H9 (cell line): ENCODE data around the gene RHOJ. TPM values are rescaled to one million over a fixed set of nuclear protein-coding genes. Genes with fewer than 3 reads are reported as not detected.
A peak's percentile ranks its signal among the peaks of the same experiment; 100 is the strongest.

ENCODE experiments used
- DNase-seq: peaks from one replicate; pipeline ENCODE4 v3.0.0-alpha.2; 2017
- H2AFZ ChIP-seq: one replicate; pipeline ENCODE4 v1.6.1; 2013; ENCODE audit warnings: mild to moderate bottlenecking, low read length, control low read depth, moderate library complexity
- H2AK5ac ChIP-seq: 2 replicates; pipeline ENCODE4 v1.6.1; 2013; ENCODE audit warnings: low read length, control low read depth, mixed read lengths; ENCODE audit not compliant: insufficient read length
- H2BK120ac ChIP-seq: one replicate; pipeline ENCODE4 v1.6.1; 2013; ENCODE audit warnings: low read depth, mild to moderate bottlenecking, low read length, control low read depth, inconsistent platforms; ENCODE audit not compliant: poor library complexity, severe bottlenecking
- H2BK12ac ChIP-seq: 2 replicates; pipeline ENCODE4 v1.6.1; 2013; ENCODE audit warnings: low read length, control low read depth, mixed read lengths, low read depth; ENCODE audit not compliant: insufficient read length
- H2BK15ac ChIP-seq: 2 replicates; pipeline ENCODE4 v1.6.1; 2013; ENCODE audit warnings: low read depth, low read length, control low read depth
- H2BK20ac ChIP-seq: one replicate; pipeline ENCODE4 v1.6.1; 2013; ENCODE audit warnings: low read depth, mild to moderate bottlenecking, low read length, control low read depth, inconsistent platforms; ENCODE audit not compliant: poor library complexity, severe bottlenecking
- H2BK5ac ChIP-seq: 2 replicates; pipeline ENCODE4 v1.6.1; 2013; ENCODE audit warnings: low read length, control low read depth, mixed read lengths; ENCODE audit not compliant: insufficient read length
- H3K14ac ChIP-seq: 2 replicates; pipeline ENCODE4 v1.6.1; 2013; ENCODE audit warnings: low read length, control low read depth; ENCODE audit not compliant: insufficient read depth
- H3K18ac ChIP-seq: 2 replicates; pipeline ENCODE4 v1.6.1; 2013; ENCODE audit warnings: low read depth, mild to moderate bottlenecking, mixed read lengths, low read length, control low read depth; ENCODE audit not compliant: insufficient read length
- H3K23ac ChIP-seq: 2 replicates; pipeline ENCODE4 v1.6.1; 2013; ENCODE audit warnings: low read length, control low read depth, mixed read lengths, low read depth; ENCODE audit not compliant: insufficient read length
- H3K23me2 ChIP-seq: 2 replicates; pipeline ENCODE4 v1.6.1; 2013; ENCODE audit warnings: low read depth, mild to moderate bottlenecking, mixed read lengths, low read length, control low read depth; ENCODE audit not compliant: insufficient read length, poor library complexity, severe bottlenecking
- H3K27ac ChIP-seq: 2 replicates; pipeline ENCODE4 v1.5.1; 2013; ENCODE audit warnings: low read length, control low read depth, mixed read lengths, low read depth; ENCODE audit not compliant: insufficient read length
- H3K27me3 ChIP-seq: 2 replicates; pipeline ENCODE4 v1.6.1; 2013; ENCODE audit warnings: low read length, control low read depth, inconsistent platforms; ENCODE audit not compliant: insufficient read depth
- H3K4ac ChIP-seq: 2 replicates; pipeline ENCODE4 v1.6.1; 2013; ENCODE audit warnings: low read depth, mild to moderate bottlenecking, control low read depth, inconsistent platforms, low read length, moderate library complexity
- H3K4me1 ChIP-seq: 2 replicates; pipeline ENCODE4 v1.6.1; 2013; ENCODE audit warnings: low read length, control low read depth, inconsistent platforms; ENCODE audit not compliant: insufficient read depth
- H3K4me2 ChIP-seq: 2 replicates; pipeline ENCODE4 v1.6.1; 2013; ENCODE audit warnings: low read length, control low read depth, mixed read lengths; ENCODE audit not compliant: insufficient read length, insufficient read depth
- H3K56ac ChIP-seq: 2 replicates; pipeline ENCODE4 v1.6.1; 2013; ENCODE audit warnings: low read depth, mild to moderate bottlenecking, mixed read lengths, low read length, control low read depth; ENCODE audit not compliant: insufficient read length
- H3K79me1 ChIP-seq: 2 replicates; pipeline ENCODE4 v1.6.1; 2013; ENCODE audit warnings: low read depth, mild to moderate bottlenecking, moderate library complexity, low read length, control low read depth, inconsistent platforms; ENCODE audit not compliant: insufficient read depth, poor library complexity, severe bottlenecking
- H3K79me2 ChIP-seq: 2 replicates; pipeline ENCODE4 v1.6.1; 2013; ENCODE audit warnings: low read length, control low read depth, inconsistent platforms; ENCODE audit not compliant: insufficient read depth
- H3K9ac ChIP-seq: 2 replicates; pipeline ENCODE4 v1.6.1; 2013; ENCODE audit warnings: low read length, control low read depth, mixed read lengths; ENCODE audit not compliant: insufficient read length; ENCODE audit errors: extremely low read depth
- H3K9me3 ChIP-seq: one replicate; pipeline ENCODE4 v1.6.1; 2013; ENCODE audit warnings: low read depth, low read length, inconsistent platforms; ENCODE audit not compliant: control insufficient read depth
- H3T11ph ChIP-seq: one replicate; pipeline ENCODE4 v1.6.1; 2013; ENCODE audit warnings: mild to moderate bottlenecking, low read length, control low read depth, inconsistent platforms
- H4K20me1 ChIP-seq: one replicate; pipeline ENCODE4 v1.6.1; 2013; ENCODE audit not compliant: control insufficient read depth, insufficient read length, insufficient read depth
- H4K5ac ChIP-seq: 2 replicates; pipeline ENCODE4 v1.6.1; 2013; ENCODE audit warnings: low read depth, mild to moderate bottlenecking, mixed read lengths, low read length, control low read depth; ENCODE audit not compliant: insufficient read length
- H4K8ac ChIP-seq: replicated peaks from 2 replicates; pipeline ENCODE4 v1.6.1; 2013; ENCODE audit warnings: low read length, control low read depth, mixed read lengths, low read depth; ENCODE audit not compliant: insufficient read length
- H4K91ac ChIP-seq: 2 replicates; pipeline ENCODE4 v1.6.1; 2013; ENCODE audit warnings: low read depth, mild to moderate bottlenecking, moderate library complexity, mixed read lengths, low read length, control low read depth; ENCODE audit not compliant: insufficient read length
- H3K27ac Mint-ChIP-seq, 3 experiments: 2 replicates in 2 of 3; 3 replicates in 1 of 3; pipeline ENCODE4 v1.8.0; 2020 to 2021; ENCODE audit warnings: mixed read lengths in 3 of 3, mild to moderate bottlenecking in 1 of 3, moderate library complexity in 1 of 3
- H3K27me3 Mint-ChIP-seq: 2 replicates; pipeline ENCODE4 v1.8.0; 2021; ENCODE audit warnings: low read depth, mild to moderate bottlenecking, moderate library complexity, mixed read lengths
- H3K36me3 Mint-ChIP-seq, 3 experiments: 2 replicates in 2 of 3; 3 replicates in 1 of 3; pipeline ENCODE4 v1.8.0; 2020 to 2021; ENCODE audit warnings: low read depth in 3 of 3, mixed read lengths in 3 of 3; ENCODE audit not compliant: insufficient read depth in 1 of 3
- H3K4me1 Mint-ChIP-seq, 2 experiments: 2 replicates each; pipeline ENCODE4 v1.8.0; 2020; ENCODE audit warnings: mixed read lengths in 2 of 2
- H3K4me3 Mint-ChIP-seq, 2 experiments: 2 replicates in 1 of 2; 3 replicates in 1 of 2; pipeline ENCODE4 v1.8.0; 2020 to 2021; ENCODE audit warnings: mild to moderate bottlenecking in 2 of 2, mixed read lengths in 2 of 2, moderate library complexity in 1 of 2
- H3K9me3 Mint-ChIP-seq, 2 experiments: 2 replicates in 1 of 2; 3 replicates in 1 of 2; pipeline ENCODE4 v1.8.0; 2020; ENCODE audit warnings: mild to moderate bottlenecking in 2 of 2, mixed read lengths in 2 of 2, moderate library complexity in 1 of 2
- CTCF ChIP-seq: fragments of 200-600 bp; sonication (generic); conservative IDR thresholded peaks from 3 replicates; pipeline ENCODE4 v1.8.0; 2021; ENCODE audit warnings: antibody characterized with exemption, mild to moderate bottlenecking
- WGBS: extraction: QIAGEN DNeasy Blood & Tissue Kit; methylation state at CpG from one replicate; pipeline ENCODE4 v1.1.7; 2013; ENCODE audit warnings: missing lambda C conversion rate, low lambda C conversion rate, mixed read lengths; ENCODE audit not compliant: insufficient read length; ENCODE audit errors: extremely low coverage; 5-methylcytosine and 5-hydroxymethylcytosine counted together
- total RNA-seq: library from RNA; stranded (reverse); gene quantifications from 2 replicates; pipeline ENCODE4 v1.2.1, GENCODE V29; 2021

Gene RHOJ
- total RNA-seq, 1 experiment from 2014 or later: not detected

- Histone ChIP-seq H3K9me3 (no peaks in the 10 kb centered on the region), H2AFZ (no peak overlapping the region), H3K23ac (no peak overlapping the region), H2BK5ac (no peak overlapping the region), H4K8ac (no peak overlapping the region), H3K27ac (no peak overlapping the region), H3K4me1 (no peaks in the 10 kb centered on the region), H3K56ac (no peak overlapping the region), H4K91ac (no peak overlapping the region), H2BK15ac (no peak overlapping the region), H3K9ac (no peak overlapping the region), H2BK20ac (no peak overlapping the region), H3K14ac (no peak overlapping the region), H3K79me1 (no peaks in the 10 kb centered on the region), H4K5ac (no peak overlapping the region), H3K4ac (no peak overlapping the region), H4K20me1 (no peaks in the 10 kb centered on the region), H3K23me2 (no peaks in the 10 kb centered on the region), H3K18ac (no peak overlapping the region), H3T11ph (no peak overlapping the region), H2BK120ac (no peak overlapping the region), H3K79me2 (no peaks in the 10 kb centered on the region), H2BK12ac (no peak overlapping the region), H2AK5ac (no peak overlapping the region), H3K27me3 (no peaks in the 10 kb centered on the region), H3K4me2 (no peak overlapping the region)
- no peak overlapping the region for H3K4me3 Mint-ChIP-seq
- H3K27ac Mint-ChIP-seq: peak overlapping the region in 2 of 3 experiments; percentile 63 to 95; a peak in 2 of 7 replicates
- no CpG with 5 or more reads among the region's 3 CpGs for WGBS
- H3K9me3 Mint-ChIP-seq: peaks cover 21 to 23% of the 10 kb centered on the region in 2 experiments
- DNase-seq: no peak
- peaks cover 12 to 13% of the 10 kb centered on the region in 2 experiments for H3K4me1 Mint-ChIP-seq
- H3K27me3 Mint-ChIP-seq: no peaks in the 10 kb centered on the region; the same call in 1 of the 2 replicates
- TF ChIP-seq CTCF: no peak
- H3K36me3 Mint-ChIP-seq: peaks cover 8 to 29% (median 23%) of the 10 kb centered on the region in 3 experiments
These were observed 62.9 kb downstream of the RHOJ start for GRCh38 chr14:63267171-63267570.
